ENCODE data around the gene ADAM33. TPM values are rescaled to one million over a fixed set of nuclear protein-coding genes. Genes with fewer than 3 reads are reported as not detected.

ADAM33 gene
- total and polyA plus RNA-seq, 2 experiments from 2014 or later, result 2.8 to 6.0 TPM

DNA sequence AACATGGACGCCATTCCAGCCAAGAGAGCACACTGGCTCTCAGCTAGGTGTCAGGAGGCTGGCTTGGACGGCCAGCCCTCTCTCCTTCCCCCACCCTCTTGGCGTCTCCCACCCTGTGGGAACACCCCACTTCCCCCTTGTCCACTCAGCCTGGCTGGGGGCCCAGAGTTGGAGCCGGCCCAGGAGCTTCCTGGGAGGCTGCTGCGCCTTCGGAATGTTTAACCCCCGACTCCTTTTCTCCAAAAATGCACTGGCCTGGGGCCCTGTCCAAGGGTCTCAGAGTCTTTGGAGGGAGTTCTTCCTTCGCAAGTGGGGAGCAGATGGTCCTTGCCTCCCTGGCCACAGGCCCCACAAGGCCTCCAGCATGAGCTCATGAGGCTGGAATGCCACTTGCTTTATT lies 4.1 kb downstream of the ADAM33 start:
- no peaks in the 10 kb centered on the region for H3K36me3 ChIP-seq (ENCODE audit: insufficient read depth)
- H2AFZ ChIP-seq, result no peak overlapping the region
- H3F3A ChIP-seq (replicated peaks; ENCODE audit: low read depth), result peaks cover 6% of the 10 kb centered on the region; the same call in 1 of the 2 replicates
- ATAC-seq (no peak), DNase-seq (ENCODE audit: low spot score) (no peak)
- Mint-ChIP-seq H3K27me3 (ENCODE audit: insufficient read depth, low read depth, poor library complexity) (peaks cover 30% of the 10 kb centered on the region), H3K4me1 (peaks cover 37% of the 10 kb centered on the region), H3K9me3 (no peaks in the 10 kb centered on the region), H3K36me3 (ENCODE audit: low read depth) (no peaks in the 10 kb centered on the region), H3K4me3 (no peak overlapping the region), H3K27ac (no peak overlapping the region)
- no peak overlapping the region for H3K4me3 ChIP-seq
- H4K20me1 ChIP-seq (replicated peaks; ENCODE audit: insufficient read depth), result no peaks in the 10 kb centered on the region
- no peak overlapping the region for H3K4me2 ChIP-seq
- no peak overlapping the region for H3K27ac ChIP-seq (ENCODE audit: low read depth)
- TF ChIP-seq JUNB (IDR thresholded peaks at IDR 0.05; ENCODE audit: unreplicated experiment) (no peak), NANOG (IDR thresholded peaks at IDR 0.05; ENCODE audit: borderline replicate concordance) (no peak), EZH2 (IDR thresholded peaks at IDR 0.05; ENCODE audit: low read depth, unreplicated experiment) (no peak)
- TF ChIP-seq, protein P1, sequence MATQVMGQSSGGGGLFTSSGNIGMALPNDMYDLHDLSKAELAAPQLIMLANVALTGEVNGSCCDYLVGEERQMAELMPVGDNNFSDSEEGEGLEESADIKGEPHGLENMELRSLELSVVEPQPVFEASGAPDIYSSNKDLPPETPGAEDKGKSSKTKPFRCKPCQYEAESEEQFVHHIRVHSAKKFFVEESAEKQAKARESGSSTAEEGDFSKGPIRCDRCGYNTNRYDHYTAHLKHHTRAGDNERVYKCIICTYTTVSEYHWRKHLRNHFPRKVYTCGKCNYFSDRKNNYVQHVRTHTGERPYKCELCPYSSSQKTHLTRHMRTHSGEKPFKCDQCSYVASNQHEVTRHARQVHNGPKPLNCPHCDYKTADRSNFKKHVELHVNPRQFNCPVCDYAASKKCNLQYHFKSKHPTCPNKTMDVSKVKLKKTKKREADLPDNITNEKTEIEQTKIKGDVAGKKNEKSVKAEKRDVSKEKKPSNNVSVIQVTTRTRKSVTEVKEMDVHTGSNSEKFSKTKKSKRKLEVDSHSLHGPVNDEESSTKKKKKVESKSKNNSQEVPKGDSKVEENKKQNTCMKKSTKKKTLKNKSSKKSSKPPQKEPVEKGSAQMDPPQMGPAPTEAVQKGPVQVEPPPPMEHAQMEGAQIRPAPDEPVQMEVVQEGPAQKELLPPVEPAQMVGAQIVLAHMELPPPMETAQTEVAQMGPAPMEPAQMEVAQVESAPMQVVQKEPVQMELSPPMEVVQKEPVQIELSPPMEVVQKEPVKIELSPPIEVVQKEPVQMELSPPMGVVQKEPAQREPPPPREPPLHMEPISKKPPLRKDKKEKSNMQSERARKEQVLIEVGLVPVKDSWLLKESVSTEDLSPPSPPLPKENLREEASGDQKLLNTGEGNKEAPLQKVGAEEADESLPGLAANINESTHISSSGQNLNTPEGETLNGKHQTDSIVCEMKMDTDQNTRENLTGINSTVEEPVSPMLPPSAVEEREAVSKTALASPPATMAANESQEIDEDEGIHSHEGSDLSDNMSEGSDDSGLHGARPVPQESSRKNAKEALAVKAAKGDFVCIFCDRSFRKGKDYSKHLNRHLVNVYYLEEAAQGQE (IDR thresholded peaks at IDR 0.05; ENCODE audit: unreplicated experiment), result no peak
- TF ChIP-seq, protein P2, sequence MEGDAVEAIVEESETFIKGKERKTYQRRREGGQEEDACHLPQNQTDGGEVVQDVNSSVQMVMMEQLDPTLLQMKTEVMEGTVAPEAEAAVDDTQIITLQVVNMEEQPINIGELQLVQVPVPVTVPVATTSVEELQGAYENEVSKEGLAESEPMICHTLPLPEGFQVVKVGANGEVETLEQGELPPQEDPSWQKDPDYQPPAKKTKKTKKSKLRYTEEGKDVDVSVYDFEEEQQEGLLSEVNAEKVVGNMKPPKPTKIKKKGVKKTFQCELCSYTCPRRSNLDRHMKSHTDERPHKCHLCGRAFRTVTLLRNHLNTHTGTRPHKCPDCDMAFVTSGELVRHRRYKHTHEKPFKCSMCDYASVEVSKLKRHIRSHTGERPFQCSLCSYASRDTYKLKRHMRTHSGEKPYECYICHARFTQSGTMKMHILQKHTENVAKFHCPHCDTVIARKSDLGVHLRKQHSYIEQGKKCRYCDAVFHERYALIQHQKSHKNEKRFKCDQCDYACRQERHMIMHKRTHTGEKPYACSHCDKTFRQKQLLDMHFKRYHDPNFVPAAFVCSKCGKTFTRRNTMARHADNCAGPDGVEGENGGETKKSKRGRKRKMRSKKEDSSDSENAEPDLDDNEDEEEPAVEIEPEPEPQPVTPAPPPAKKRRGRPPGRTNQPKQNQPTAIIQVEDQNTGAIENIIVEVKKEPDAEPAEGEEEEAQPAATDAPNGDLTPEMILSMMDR (conservative IDR thresholded peaks at IDR 0.05; ENCODE audit: low read depth in 2 of 2), result no peak
- H3K79me2 ChIP-seq (replicated peaks; ENCODE audit: insufficient read depth), result no peaks in the 10 kb centered on the region
- H3K9me2 ChIP-seq (ENCODE audit: insufficient read depth), result no peaks in the 10 kb centered on the region
- peaks cover 6% of the 10 kb centered on the region; the same call in 1 of the 2 replicates for H3K4me1 ChIP-seq (ENCODE audit: insufficient read depth)
- H3K27me3 ChIP-seq (ENCODE audit: insufficient read depth), result peaks cover 47% of the 10 kb centered on the region

DNA sequence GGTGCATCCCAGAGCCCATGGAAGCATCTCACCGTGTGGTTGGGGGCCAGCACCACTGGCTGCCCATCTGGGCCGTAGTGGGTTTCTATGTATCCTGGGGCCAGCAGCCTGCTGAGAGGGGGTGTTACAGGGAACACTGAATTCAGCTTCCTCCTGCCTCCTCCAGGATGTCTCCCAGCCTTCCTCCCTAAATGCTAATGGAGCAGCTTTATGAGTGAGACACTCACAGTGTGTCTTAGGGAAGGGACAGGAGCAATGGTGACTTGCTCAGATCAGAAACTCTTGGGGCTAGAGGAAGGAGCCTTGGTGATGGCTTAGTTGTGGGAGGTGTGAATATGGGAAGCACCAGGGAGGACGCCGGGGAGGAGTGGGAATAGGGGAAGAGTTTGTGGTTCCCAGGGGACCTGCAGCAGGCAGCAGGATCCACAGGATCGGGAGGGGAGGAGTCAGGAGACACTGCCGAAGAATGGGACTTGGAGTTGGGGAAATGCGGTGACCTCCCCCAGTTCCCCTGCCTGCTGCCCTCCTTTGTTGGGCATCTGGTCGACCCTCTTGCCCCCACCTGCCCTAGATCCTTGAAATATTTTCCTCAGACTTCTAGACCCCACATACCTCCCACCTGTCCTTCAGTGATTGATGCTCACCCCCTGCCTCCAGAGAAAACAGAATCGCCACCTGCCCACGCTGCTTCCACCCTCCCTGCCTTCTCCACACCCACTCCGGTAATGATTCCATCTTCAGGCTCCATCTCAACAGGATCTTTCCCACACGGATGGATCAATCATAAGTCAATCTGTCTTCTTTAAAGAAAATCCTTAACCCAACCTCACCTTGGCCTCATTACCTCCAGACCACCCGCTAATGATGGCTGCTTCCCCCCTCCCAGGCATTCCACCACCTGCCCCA lies 6.6 kb downstream of the ADAM33 start:
- DNase-seq (ENCODE audit: low spot score) (no peak), ATAC-seq (no peak)
- Histone ChIP-seq H3K36me3 (ENCODE audit: insufficient read depth) (no peaks in the 10 kb centered on the region), H3K9me2 (ENCODE audit: insufficient read depth) (no peaks in the 10 kb centered on the region), H3K4me1 (ENCODE audit: insufficient read depth) (peaks cover 4% of the 10 kb centered on the region; the same call in 1 of the 2 replicates), H3K4me2 (no peak overlapping the region), H2AFZ (no peak overlapping the region), H3K4me3 (no peak overlapping the region), H3F3A (replicated peaks; ENCODE audit: low read depth) (peaks cover 3% of the 10 kb centered on the region; the same call in 1 of the 2 replicates), H3K79me2 (replicated peaks; ENCODE audit: insufficient read depth) (no peaks in the 10 kb centered on the region), H3K27ac (ENCODE audit: low read depth) (no peak overlapping the region), H4K20me1 (replicated peaks; ENCODE audit: insufficient read depth) (no peaks in the 10 kb centered on the region), H3K27me3 (ENCODE audit: insufficient read depth) (peaks cover 45% of the 10 kb centered on the region)
- peaks cover 32% of the 10 kb centered on the region for H3K4me1 Mint-ChIP-seq
- H3K27ac Mint-ChIP-seq, result no peak overlapping the region
- no peak overlapping the region for H3K4me3 Mint-ChIP-seq
- H3K27me3 Mint-ChIP-seq (ENCODE audit: insufficient read depth, low read depth, poor library complexity), result peaks cover 35% of the 10 kb centered on the region
- no peaks in the 10 kb centered on the region; the same call in 2 of the 3 replicates for H3K9me3 Mint-ChIP-seq
- H3K36me3 Mint-ChIP-seq (ENCODE audit: low read depth), result no peaks in the 10 kb centered on the region
- TF ChIP-seq, protein P3, sequence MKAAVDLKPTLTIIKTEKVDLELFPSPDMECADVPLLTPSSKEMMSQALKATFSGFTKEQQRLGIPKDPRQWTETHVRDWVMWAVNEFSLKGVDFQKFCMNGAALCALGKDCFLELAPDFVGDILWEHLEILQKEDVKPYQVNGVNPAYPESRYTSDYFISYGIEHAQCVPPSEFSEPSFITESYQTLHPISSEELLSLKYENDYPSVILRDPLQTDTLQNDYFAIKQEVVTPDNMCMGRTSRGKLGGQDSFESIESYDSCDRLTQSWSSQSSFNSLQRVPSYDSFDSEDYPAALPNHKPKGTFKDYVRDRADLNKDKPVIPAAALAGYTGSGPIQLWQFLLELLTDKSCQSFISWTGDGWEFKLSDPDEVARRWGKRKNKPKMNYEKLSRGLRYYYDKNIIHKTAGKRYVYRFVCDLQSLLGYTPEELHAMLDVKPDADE (IDR thresholded peaks at IDR 0.05), result no peak
- TF ChIP-seq NANOG (IDR thresholded peaks at IDR 0.05; ENCODE audit: borderline replicate concordance), result no peak
- TF ChIP-seq JUNB (IDR thresholded peaks at IDR 0.05; ENCODE audit: unreplicated experiment), result no peak
- no peak for TF ChIP-seq CREB1 (CRISPR knock-in tag; IDR thresholded peaks at IDR 0.05; ENCODE audit: low read depth)
